Esophagus muscularis mucosa (tissue), 4 donors: ENCODE results near the gene SCN8A.

Source experiments
- CTCF ChIP-seq, 3 experiments: fragments of 200-600 bp in 2 of 3; fragments of 450-650 bp in 1 of 3; sonication (generic) in 2 of 3; IDR thresholded peaks; one replicate each; pipeline ENCODE4 v1.5.1; 2017 to 2019; ENCODE audit warnings: antibody characterized with exemption in 3 of 3, mild to moderate bottlenecking in 2 of 3, moderate library complexity in 1 of 3
- EP300 ChIP-seq: sonication (generic); formaldehyde crosslinking; IDR thresholded peaks from one replicate; pipeline ENCODE4 v1.6.1; 2017; ENCODE audit warnings: antibody characterized with exemption
- POLR2A ChIP-seq: fragments of 450-650 bp; IDR thresholded peaks from one replicate; pipeline ENCODE4 v1.6.1; 2017; ENCODE audit warnings: antibody characterized with exemption, moderate library complexity, mild to moderate bottlenecking, low read depth

GRCh38 chr12:51763743-51764142 lies 172.7 kb downstream of the SCN8A start:
- TF ChIP-seq CTCF (IDR thresholded peaks at IDR 0.05) (no peak), EP300 (no peak), POLR2A (no peak)
